ENCODE results near the gene CLCNKB.
"Not testable (repeated sequence)": the region's sequence is repeated elsewhere in the genome, so short reads cannot be mapped to it uniquely, and the experiment has no call there.

CLCNKB gene

DNA sequence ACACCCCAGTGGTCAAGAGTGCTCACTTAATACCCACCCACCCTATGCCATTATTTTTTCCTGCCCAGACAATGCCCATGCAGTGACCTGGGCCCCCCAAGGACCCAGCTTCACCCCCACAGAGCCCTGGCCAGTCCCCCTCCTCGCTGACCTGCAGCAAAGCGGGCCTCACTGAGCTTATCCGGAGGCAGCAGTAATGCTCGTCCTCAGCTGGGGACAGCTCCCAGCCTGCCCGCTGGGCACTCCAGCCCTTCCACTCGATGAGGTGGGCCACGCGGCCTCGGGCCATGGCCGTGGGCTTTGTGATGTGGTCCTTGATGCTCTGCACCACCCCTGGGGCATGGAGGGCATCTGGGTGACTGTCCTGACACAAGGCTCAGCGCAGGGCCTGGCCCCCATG, 7.1 kb upstream of the CLCNKB start:
- not testable (repeated sequence) for DNase-seq

DNA sequence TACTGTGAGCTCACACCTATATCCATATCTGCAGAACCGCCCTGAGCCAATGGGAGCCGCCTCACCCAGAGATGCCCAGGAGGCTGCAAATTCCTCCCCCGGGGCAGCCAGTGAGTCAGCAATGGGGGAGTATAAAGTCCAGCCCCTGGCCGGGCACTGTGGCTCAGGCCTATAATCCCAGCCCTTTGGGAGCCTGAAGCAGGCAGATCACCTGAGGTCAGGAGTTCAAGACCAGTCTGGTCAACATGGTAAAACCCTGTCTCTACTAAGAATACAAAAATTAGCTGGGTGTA, 5.0 kb upstream of the CLCNKB start:
- no peak for DNase-seq

DNA sequence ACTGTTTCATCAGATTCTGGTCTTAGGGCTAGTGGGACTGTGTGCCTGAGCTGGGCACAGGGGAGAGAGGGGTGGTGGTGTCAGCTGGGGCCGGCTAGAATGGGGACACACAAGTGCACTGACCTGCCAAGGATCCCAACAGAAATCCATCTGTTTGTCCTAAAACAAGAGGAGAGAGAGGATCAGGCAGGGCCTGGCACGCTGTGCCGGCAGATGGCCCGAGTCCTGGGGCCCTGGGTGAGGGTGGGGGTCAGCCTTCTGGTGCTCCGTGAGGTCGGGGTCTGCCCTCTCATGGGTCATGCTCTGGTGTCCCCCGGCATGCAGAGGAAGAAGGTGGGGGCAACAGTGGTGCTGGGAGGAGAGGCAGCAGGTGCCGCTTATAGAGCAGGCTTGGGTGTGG, 3.7 kb upstream of the CLCNKB start:
- not testable (repeated sequence) for DNase-seq

GRCh38 chr1:16041200-16041599, 2.4 kb upstream of the CLCNKB start:
- no peak for DNase-seq

GRCh38 chr1:16042096-16042495, 1.5 kb upstream of the CLCNKB start:
- no peak for DNase-seq

DNA sequence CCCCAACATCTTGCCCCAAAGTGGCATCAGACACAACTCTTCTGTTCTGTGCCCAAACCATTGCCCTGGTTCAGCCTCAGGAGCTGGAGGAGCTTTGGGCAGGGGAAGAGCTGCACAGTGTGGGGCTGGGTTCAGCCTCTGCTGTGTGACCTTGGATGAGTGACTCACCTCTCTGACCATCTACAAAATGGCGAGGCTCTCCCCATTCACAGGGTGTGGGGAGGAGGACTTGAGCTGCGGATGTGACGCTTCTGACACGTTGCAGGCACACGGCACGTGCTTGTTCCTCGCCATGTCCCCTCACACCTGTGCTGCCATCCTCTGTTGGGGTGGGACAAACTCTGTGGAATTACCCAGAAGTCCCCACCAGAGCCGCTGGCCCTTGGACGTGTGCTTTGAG, 928 bp upstream of the CLCNKB start:
- DNase-seq, result not testable (repeated sequence)

- DNase-seq, result no peak
Observed at GRCh38 chr1:16043950-16044349, 368 bp downstream of the CLCNKB start.

GRCh38 chr1:16046842-16047241, 3.3 kb downstream of the CLCNKB start:
- no peak for DNase-seq

DNA sequence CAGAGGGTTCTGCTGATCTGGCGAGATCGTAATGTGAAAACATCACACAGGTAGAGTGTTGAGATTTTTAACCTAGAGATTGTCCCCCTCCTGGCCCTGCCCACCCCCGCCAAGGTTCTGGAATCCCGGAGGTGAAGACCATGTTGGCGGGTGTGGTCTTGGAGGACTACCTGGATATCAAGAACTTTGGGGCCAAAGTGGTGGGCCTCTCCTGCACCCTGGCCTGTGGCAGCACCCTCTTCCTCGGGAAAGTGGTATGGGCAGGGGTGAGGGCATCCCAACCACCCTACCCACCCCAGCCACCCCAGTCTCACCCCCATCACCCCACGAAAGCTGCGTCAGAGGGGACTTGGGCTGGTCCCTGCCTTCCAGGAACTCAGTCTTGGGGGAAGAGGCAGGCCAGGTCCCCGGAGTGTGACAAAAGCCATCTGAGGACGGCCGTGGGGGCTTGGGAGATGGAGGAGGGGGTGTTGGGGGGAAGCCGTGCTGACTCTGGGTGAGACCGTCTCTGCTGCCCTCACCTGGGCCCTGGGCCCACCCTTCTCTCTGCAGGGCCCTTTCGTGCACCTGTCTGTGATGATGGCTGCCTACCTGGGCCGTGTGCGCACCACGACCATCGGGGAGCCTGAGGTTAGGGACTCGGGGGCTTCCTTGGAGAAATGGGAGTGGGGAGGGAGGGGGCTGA, 4.4 kb downstream of the CLCNKB start:
- no peak for DNase-seq

DNA sequence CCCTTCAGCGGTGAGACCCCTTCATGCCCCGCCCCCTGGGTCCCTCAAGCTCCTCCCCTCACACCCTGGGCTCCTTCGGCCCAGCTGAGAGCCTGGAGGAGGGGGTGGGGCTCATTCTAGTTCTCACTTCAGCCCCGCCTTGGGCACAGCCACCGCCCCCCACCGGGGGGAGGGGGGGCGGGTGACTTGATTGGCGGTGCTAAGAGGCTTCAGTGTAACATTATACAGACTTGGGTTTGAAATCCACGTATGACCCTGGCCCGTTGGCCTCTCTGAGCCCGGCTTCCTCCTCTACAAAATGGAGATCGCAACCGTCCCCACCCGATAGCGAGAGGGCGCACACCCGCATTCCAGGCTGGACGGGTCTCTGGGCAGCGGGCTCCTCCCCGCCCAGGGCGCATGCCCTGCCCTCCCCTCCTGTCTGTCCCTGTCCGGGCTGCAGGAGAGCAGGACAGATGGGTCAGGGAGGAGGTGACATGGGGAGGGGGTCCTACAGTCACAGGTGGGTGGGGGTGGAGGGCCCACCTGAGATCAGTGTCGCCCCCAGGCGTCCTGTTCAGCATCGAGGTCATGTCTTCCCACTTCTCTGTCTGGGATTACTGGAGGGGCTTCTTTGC, 5.1 kb downstream of the CLCNKB start:
- DNase-seq, result no peak

DNA sequence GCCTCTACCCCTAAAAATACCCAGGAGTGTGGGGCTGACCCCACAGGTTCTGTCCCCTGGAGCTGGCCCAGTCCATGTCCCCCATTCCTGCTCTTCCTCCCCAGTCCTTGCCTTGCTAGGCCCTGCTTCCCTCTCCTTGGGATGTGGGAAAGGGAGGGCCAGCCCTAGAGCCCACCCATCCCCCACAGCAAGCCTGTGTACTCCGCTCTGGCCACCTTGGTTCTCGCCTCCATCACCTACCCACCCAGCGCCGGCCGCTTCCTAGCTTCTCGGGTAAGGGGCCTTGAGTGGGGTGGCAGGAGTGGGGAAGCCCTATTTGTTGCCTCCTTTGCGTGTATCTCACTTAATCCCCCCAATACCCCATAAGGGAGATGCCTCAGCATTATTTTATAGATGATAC, 6.7 kb downstream of the CLCNKB start:
- DNase-seq, result no peak

GRCh38 chr1:16051039-16051438, 7.5 kb downstream of the CLCNKB start:
- DNase-seq, result no peak

DNA sequence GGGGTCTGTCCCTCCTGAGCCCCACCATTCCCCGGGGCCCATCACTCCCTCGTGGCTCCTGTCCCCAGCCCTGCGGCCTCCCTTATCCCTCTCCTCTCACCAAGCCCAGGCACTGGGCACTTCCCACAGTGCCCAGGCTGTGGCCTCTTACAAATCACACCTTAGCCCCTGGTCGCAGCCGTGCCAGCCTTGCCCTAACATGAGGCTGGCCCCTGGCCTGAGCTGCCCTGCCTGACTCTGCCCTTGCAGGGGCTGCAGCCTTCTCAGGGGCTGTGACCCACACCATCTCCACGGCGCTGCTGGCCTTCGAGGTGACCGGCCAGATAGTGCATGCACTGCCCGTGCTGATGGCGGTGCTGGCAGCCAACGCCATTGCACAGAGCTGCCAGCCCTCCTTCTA, 8.4 kb downstream of the CLCNKB start:
- not testable (repeated sequence) for DNase-seq

DNA sequence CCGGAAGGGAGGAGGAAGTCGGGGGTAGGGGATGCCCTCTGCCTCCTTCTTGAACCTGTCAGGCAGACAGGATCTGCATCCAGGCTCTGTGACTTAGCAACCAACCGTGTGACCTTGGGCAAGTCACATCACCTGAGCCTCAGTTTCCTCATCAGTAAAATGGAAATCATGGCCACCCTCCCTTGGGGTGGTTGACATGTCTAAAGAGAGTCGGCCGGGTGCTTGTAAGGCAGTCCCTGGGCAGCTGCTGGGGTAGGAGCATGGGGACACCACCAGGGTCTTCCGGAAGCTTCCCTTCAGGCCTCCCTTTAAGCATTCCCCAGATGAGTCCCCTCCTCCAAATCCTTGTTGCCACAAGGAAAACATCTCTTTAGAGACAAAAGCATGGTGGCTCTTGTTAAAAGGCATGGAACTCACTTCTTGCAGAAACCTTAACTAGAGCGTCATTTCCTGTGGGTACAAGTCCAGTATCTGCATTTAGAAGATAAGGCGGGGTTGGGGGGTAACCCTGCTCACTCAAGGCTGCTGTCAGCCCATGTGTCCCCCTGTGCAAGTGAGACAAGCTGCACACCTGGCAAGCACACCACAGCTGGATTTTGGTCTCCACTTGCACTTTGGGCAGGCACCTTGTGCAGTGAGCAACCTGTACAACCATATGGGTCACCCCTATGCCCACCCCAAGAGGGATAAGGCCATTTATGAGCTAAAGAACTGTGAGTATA, 10.4 kb downstream of the CLCNKB start:
- DNase-seq, result no peak

DNA sequence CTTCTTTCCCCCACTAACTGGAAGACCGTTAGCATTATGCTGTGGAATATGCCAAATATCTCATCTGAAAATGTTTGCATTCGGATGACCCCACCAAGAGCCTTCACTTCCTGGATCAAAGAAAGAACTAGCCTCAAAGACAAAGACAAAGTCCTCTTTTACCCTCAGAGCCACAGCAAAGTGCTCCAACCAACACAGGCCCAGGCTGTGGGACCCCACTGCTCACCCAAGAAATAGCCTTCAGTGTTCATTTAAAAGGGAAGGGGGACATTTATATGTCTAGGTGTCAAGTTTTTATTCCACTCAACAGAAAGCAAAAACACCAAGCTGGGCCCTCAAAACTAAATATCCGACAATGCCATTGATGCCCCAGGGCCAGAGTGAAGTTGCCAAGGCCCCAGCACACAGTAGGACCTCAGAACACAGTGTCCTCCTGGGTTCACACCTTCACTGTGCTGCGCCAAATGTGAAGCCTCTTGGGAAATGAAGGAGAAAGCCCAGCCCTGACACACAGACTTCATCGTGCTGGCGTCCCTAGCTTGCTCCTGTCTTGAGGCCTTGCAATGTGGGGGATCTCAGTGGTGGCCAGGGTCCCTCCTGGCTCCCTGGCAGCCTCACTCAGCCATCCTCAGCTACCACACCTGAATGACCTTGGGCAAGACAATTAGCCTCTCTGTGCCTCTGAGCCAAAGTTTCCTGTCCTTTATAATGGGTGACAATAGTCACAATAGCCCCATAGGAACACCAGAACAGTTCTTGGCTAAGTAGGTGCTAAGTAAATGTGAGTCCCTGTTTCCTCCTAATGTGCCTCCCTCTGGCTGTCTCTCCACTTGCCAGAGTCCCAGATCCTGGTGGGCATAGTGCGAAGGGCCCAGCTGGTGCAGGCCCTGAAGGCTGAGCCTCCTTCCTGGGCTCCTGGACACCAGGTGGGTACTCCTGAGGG, 11.3 kb downstream of the CLCNKB start:
- DNase-seq, result no peak

DNA sequence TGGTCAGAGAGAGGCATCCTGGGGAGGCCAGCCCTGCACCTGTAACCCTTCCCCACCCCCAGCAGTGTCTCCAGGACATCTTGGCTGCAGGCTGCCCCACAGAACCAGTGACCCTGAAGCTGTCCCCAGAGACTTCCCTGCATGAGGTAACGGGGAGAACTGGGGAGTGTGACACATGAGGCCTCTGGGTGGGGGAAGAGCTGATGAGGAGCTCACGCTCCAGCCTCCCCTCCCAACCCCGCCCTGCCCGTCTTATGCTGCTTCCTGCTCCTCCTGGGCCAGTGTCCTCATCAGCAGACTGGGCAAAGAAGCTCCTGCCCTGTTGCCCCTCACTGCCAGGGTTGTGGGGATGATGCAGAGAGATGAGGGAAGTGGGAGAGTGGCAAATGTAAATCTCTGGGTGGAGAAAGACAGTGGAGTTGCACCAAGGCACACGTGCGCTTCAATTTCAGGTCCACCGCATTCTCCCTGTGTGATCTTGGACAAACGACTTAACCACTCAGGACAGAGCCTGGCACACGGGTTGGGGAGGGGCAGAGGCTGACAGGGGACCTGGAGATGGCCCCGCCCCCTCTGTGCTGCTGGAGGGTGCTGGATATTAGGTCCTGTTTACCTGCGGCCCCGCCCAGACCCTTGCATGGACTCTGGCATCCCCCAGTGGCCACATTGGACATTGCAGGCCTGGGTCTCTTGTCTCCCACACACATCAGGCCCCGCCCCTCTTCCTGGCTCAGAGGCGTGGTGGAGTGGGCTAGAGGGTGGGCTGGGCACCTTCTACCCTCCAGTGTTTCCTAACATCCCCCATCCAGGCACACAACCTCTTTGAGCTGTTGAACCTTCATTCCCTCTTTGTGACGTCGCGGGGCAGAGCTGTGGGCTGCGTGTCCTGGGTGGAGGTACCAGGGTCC, 12.3 kb downstream of the CLCNKB start:
- peak; percentile 72 for DNase-seq

DNA sequence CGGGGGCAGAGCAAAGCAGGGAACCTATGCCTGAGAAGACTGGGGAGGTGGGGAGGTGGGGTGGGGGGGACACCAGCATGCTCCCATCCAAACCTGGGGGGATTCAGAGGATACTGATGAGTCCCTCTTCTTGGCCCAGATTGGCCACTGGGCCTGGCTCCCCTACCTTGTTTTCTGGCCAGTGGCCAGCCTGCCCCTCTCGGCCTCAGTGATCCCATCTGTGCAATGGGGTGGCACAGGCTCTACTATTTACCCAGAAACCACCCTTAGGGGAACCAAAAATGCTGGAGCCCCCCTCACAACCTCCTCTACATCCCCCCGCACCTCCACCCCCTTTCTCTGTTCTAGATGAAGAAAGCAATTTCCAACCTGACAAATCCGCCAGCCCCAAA, 12.9 kb downstream of the CLCNKB start:
- DNase-seq, result not testable (repeated sequence)

DNA sequence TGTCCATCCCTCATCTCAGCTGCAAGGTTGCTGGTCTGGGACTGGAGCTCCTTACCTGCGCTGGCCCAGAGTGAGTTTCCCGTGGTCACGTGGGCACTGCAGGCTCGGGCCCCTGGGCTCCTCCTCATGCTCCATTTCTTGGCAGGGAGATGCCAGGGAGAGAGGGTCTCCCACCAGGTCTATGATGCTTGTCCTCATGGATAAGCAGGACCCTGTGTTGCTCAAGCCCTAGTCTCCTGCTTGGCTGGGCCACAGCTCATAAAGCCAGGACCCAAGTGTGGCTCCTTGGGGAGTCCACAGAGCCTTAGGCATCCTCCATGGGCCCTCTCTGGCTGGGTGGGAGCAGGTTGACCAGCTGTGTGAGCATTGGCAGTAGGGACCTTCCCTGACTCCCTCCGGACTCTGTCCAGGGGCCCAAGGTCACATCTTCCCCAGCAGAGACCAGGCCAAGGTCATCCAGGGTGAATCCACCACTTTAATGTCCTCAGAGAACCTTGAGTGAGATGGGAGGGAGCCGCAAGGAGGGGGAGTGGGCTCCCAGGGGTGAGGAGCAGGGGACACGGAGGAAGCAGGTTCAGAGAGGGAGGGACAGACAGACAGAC, 13.8 kb downstream of the CLCNKB start:
- not testable (repeated sequence) for DNase-seq

GRCh38 chr1:16058394-16059120, 15.0 kb downstream of the CLCNKB start:
- DNase-seq, result not testable (repeated sequence)

- no peak for DNase-seq
Observed at GRCh38 chr1:16061266-16061665, 17.7 kb downstream of the CLCNKB start.
